ENCODE results near the gene RORC.

RORC gene

DNA sequence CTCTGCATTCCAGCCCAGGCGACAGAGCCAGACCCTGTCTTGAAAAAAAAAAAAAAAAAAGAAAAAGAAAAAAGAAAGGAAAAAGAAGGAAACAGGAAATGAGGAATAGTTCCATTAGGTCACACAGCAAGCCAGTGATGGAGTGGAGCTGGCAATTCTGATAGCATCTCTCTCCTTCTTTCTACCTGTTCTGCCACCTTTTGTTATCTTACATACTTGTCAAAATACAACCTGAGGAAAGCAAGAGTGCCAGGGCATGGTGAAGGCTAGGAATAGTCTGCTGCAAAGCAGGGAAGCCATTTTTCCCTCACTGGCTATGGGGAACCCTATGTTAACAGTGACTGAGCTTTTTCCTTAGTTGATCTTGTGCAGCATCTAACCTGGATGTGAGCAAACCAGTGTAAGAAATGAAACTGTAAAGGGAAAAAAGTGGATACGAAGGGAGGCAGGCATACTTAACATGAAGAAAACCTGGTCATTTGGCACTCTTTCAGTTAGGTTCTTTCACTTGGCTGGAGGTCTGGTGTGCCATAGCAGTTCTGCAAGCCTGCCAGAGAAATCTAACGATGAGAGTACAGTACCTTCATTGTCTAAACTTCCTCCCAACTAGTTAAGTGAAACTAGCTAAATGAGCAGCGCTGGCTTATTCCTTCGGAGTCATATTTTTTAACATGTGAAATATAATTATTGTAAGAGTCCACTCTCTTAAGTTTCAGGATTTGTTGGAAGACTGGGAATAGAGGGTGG is 39.9 kb upstream of the RORC start:
- TF ChIP-seq, protein P1, sequence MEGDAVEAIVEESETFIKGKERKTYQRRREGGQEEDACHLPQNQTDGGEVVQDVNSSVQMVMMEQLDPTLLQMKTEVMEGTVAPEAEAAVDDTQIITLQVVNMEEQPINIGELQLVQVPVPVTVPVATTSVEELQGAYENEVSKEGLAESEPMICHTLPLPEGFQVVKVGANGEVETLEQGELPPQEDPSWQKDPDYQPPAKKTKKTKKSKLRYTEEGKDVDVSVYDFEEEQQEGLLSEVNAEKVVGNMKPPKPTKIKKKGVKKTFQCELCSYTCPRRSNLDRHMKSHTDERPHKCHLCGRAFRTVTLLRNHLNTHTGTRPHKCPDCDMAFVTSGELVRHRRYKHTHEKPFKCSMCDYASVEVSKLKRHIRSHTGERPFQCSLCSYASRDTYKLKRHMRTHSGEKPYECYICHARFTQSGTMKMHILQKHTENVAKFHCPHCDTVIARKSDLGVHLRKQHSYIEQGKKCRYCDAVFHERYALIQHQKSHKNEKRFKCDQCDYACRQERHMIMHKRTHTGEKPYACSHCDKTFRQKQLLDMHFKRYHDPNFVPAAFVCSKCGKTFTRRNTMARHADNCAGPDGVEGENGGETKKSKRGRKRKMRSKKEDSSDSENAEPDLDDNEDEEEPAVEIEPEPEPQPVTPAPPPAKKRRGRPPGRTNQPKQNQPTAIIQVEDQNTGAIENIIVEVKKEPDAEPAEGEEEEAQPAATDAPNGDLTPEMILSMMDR (IDR thresholded peaks at IDR 0.05; ENCODE audit: low read length), result no peak
- no peak for TF ChIP-seq EZH2 (IDR thresholded peaks at IDR 0.05; ENCODE audit: borderline replicate concordance, low read length)
- Histone ChIP-seq H2AFZ (ENCODE audit: low read length) (no peak overlapping the region), H3K36me3 (ENCODE audit: insufficient read depth, low read length) (0 out of 2 replicates have a peak, but pooled peaks cover 5% of the 10 kb centered on the region), H3K9me3 (ENCODE audit: low read length) (no peaks in the 10 kb centered on the region), H3K9ac (ENCODE audit: low read length) (no peak overlapping the region), H3K4me1 (ENCODE audit: insufficient read depth, low read length, severe bottlenecking) (no peaks in the 10 kb centered on the region), H4K20me1 (ENCODE audit: insufficient read depth, low read length) (no peaks in the 10 kb centered on the region), H3K4me3 (ENCODE audit: low read depth, low read length, poor library complexity, severe bottlenecking) (no peak overlapping the region), H3K4me2 (ENCODE audit: low read length) (no peak overlapping the region), H3K79me2 (ENCODE audit: insufficient read depth, low read length) (no peaks in the 10 kb centered on the region), H3K9me2 (ENCODE audit: low read depth, low read length) (no peaks in the 10 kb centered on the region), H3K27me3 (ENCODE audit: insufficient read depth, low read length) (no peaks in the 10 kb centered on the region), H3K27ac (ENCODE audit: low read depth, low read length, poor library complexity, severe bottlenecking) (no peak overlapping the region), H3F3A (ENCODE audit: insufficient read depth, low read length) (no peaks in the 10 kb centered on the region)

DNA sequence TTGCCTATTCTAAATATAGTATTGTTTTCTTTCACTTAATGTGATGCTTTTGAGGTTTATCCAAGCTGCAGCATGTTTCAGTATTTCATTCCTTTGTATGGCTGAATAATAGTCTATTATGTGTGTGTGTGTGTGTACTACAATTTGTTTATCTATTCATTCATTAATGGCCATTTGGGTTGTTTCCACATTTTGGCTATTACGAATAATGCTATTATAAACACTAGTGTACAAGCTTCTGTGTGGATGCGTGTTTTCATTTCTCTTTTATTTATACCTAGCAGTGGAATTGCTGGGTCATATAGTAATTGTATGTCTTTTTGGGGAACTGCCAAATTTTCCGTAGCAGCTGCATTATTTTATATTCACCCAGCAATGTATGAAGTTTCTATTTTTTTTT is 36.9 kb upstream of the RORC start:
- no peaks in the 10 kb centered on the region for H3K79me2 ChIP-seq (ENCODE audit: insufficient read depth, low read length)
- H3K9me3 ChIP-seq (ENCODE audit: low read length), result no peaks in the 10 kb centered on the region
- no peak overlapping the region for H3K4me3 ChIP-seq (ENCODE audit: low read depth, low read length, poor library complexity, severe bottlenecking)
- no peaks in the 10 kb centered on the region for H3K9me2 ChIP-seq (ENCODE audit: low read depth, low read length)
- no peak overlapping the region for H3K9ac ChIP-seq (ENCODE audit: low read length)
- no peaks in the 10 kb centered on the region for H4K20me1 ChIP-seq (ENCODE audit: insufficient read depth, low read length)
- no peak overlapping the region for H2AFZ ChIP-seq (ENCODE audit: low read length)
- no peak overlapping the region for H3K4me2 ChIP-seq (ENCODE audit: low read length)
- no peaks in the 10 kb centered on the region for H3K4me1 ChIP-seq (ENCODE audit: insufficient read depth, low read length, severe bottlenecking)
- no peak for TF ChIP-seq EZH2 (IDR thresholded peaks at IDR 0.05; ENCODE audit: borderline replicate concordance, low read length)
- TF ChIP-seq, protein P1 (IDR thresholded peaks at IDR 0.05; ENCODE audit: low read length), result no peak
- no peaks in the 10 kb centered on the region for H3K27me3 ChIP-seq (ENCODE audit: insufficient read depth, low read length)
- no peak overlapping the region for H3K27ac ChIP-seq (ENCODE audit: low read depth, low read length, poor library complexity, severe bottlenecking)
- 0 out of 2 replicates have a peak, but pooled peaks cover 1% of the 10 kb centered on the region for H3K36me3 ChIP-seq (ENCODE audit: insufficient read depth, low read length)
- no peaks in the 10 kb centered on the region for H3F3A ChIP-seq (ENCODE audit: insufficient read depth, low read length)

DNA sequence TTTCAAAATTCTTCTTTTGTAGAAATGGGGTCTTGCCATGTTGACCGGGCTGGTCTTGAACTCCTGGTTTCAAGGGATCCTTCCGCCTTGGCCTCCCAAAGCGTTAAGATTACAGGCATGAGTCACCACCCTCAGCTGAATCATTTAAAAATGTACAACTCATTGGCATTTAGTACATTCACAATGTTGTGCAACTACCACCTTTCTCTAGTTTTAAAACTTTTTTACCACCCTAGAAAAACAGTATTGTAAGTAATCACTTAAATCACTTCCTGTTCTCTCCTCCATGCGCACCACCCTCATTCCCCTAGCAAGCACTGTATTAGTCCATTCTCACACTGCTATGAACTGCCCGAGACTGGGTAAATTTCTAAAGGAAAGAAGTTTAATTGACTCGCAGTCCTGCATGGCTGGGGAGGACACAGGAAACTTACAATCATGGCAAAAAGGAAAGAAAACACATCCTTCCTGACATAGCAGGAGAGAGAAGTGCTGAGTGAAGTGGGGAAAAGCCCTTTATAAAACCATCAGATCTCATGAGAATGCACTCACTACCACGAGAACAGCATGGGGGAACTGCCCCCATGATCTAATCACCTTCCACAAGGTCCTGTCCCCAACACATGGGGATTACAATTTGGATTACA is 36.3 kb upstream of the RORC start:
- no peaks in the 10 kb centered on the region for H3K9me3 ChIP-seq (ENCODE audit: low read length)
- no peak overlapping the region for H3K4me2 ChIP-seq (ENCODE audit: low read length)
- H4K20me1 ChIP-seq (ENCODE audit: insufficient read depth, low read length), result no peaks in the 10 kb centered on the region
- no peaks in the 10 kb centered on the region for H3K4me1 ChIP-seq (ENCODE audit: insufficient read depth, low read length, severe bottlenecking)
- H3K9me2 ChIP-seq (ENCODE audit: low read depth, low read length), result no peaks in the 10 kb centered on the region
- H3K36me3 ChIP-seq (ENCODE audit: insufficient read depth, low read length), result no peaks in the 10 kb centered on the region
- H3K27me3 ChIP-seq (ENCODE audit: insufficient read depth, low read length), result no peaks in the 10 kb centered on the region
- no peak overlapping the region for H3K27ac ChIP-seq (ENCODE audit: low read depth, low read length, poor library complexity, severe bottlenecking)
- no peak overlapping the region for H3K4me3 ChIP-seq (ENCODE audit: low read depth, low read length, poor library complexity, severe bottlenecking)
- no peak overlapping the region for H3K9ac ChIP-seq (ENCODE audit: low read length)
- TF ChIP-seq, protein P1 (IDR thresholded peaks at IDR 0.05; ENCODE audit: low read length), result no peak
- no peaks in the 10 kb centered on the region for H3F3A ChIP-seq (ENCODE audit: insufficient read depth, low read length)
- no peaks in the 10 kb centered on the region for H3K79me2 ChIP-seq (ENCODE audit: insufficient read depth, low read length)
- no peak overlapping the region for H2AFZ ChIP-seq (ENCODE audit: low read length)
